B cell (primary cell): ENCODE results near the gene DNAJB2. TPM values are rescaled to one million over a fixed set of nuclear protein-coding genes. Genes with fewer than 3 reads are reported as not detected.

Source experiments
- ATAC-seq: fragments of 200-7000 bp; cut with Tn5 transposase; one replicate; pipeline ENCODE4 v1.10.0; 2021; ENCODE audit warnings: low read depth, mild to moderate bottlenecking, moderate number of reproducible peaks, moderate library complexity
- CTCF ChIA-PET: fragments of 350-600 bp; sonication (Branson Sonifier 250); formaldehyde crosslinking; loops from one replicate; lab custom pipeline; 2021; ENCODE audit warnings: antibody characterized with exemption, inconsistent platforms; lab: Charles Lee
- POLR2A ChIA-PET: fragments of 350-600 bp; sonication (Branson Sonifier 250); formaldehyde crosslinking; loops from one replicate; lab custom pipeline; 2021; ENCODE audit warnings: antibody characterized with exemption; lab: Charles Lee
- DNase-seq: peaks from one replicate; pipeline ENCODE4 v3.0.0; 2013
- H2AFZ ChIP-seq: 2 replicates; pipeline ENCODE4 v1.6.1; 2012; ENCODE audit warnings: mild to moderate bottlenecking, low read depth, low read length; ENCODE audit not compliant: insufficient read depth, poor library complexity, severe bottlenecking
- H3K27ac ChIP-seq, 2 donors: 1 replicate in 1 of 2; 2 replicates in 1 of 2; pipeline ENCODE4 v1.5.1; 2012 to 2013; ENCODE audit warnings: low read length in 2 of 2, mild to moderate bottlenecking in 2 of 2, moderate library complexity in 1 of 2
- H3K27me3 ChIP-seq, 4 experiments: fragments of 200-600 bp in 1 of 4; sonication (generic) in 1 of 4; replicated peaks in 1 of 4; 1 replicate in 2 of 4; 2 replicates in 2 of 4; pipeline versions ENCODE4 v1.6.1 to v1.7.0; 2013 to 2016; ENCODE audit warnings: low read length in 3 of 4, mild to moderate bottlenecking in 2 of 4, mixed read lengths in 1 of 4, moderate library complexity in 1 of 4; ENCODE audit not compliant: insufficient read depth in 4 of 4, control insufficient read depth in 3 of 4; ENCODE audit errors: control extremely low read depth in 1 of 4
- H3K36me3 ChIP-seq, 2 experiments: replicated peaks in 1 of 2; 1 replicate in 1 of 2; 2 replicates in 1 of 2; pipeline versions ENCODE4 v1.6.1 to v1.7.1; 2013; ENCODE audit warnings: low read length in 1 of 2; ENCODE audit not compliant: insufficient read depth in 2 of 2, control insufficient read depth in 1 of 2; ENCODE audit errors: control extremely low read depth in 1 of 2, extremely low read depth in 1 of 2
- H3K4me1 ChIP-seq, 2 donors: fragments of 200-600 bp in 1 of 2; sonication (generic) in 1 of 2; 1 replicate in 1 of 2; 2 replicates in 1 of 2; pipeline versions ENCODE4 v1.5.1 to v1.6.1; 2013 to 2017; ENCODE audit warnings: low read length in 2 of 2; ENCODE audit not compliant: control insufficient read depth in 2 of 2, insufficient read depth in 2 of 2
- H3K4me2 ChIP-seq: replicated peaks from 2 replicates; pipeline ENCODE3; 2012; ENCODE audit warnings: mild to moderate bottlenecking, low read depth, low read length; ENCODE audit not compliant: poor library complexity, severe bottlenecking
- H3K4me3 ChIP-seq, 5 experiments: fragments of 200-600 bp in 1 of 5; sonication (generic) in 1 of 5; 1 replicate in 3 of 5; 2 replicates in 2 of 5; pipeline versions ENCODE4 v1.5.1 to v1.7.0; 2011 to 2016; ENCODE audit warnings: low read length in 4 of 5, mild to moderate bottlenecking in 4 of 5, low read depth in 2 of 5, control low read depth in 1 of 5, moderate library complexity in 1 of 5; ENCODE audit not compliant: insufficient read depth in 1 of 5; ENCODE audit errors: control extremely low read depth in 1 of 5, extremely low read depth in 1 of 5
- H3K79me2 ChIP-seq: fragments of 200-600 bp; sonication (generic); one replicate; pipeline ENCODE4 v1.6.0; 2016; ENCODE audit warnings: low read length; ENCODE audit not compliant: control insufficient read depth, insufficient read depth
- H3K9ac ChIP-seq: fragments of 200-600 bp; sonication (generic); 2 replicates; pipeline ENCODE4 v1.6.1; 2017; ENCODE audit warnings: mild to moderate bottlenecking, low read length, moderate library complexity
- H3K9me3 ChIP-seq, 3 donors: one replicate each; pipeline versions ENCODE4 v1.6.1 to v1.7.1; 2013; ENCODE audit warnings: low read length in 2 of 3; ENCODE audit not compliant: control insufficient read depth in 2 of 3, insufficient read depth in 1 of 3; ENCODE audit errors: control extremely low read depth in 1 of 3
- H4K20me1 ChIP-seq: 2 replicates; pipeline ENCODE4 v1.6.0; 2012; ENCODE audit warnings: mild to moderate bottlenecking, low read length; ENCODE audit not compliant: insufficient read depth, control insufficient read depth, poor library complexity, severe bottlenecking
- H3K27ac Mint-ChIP-seq: one replicate; pipeline ENCODE4 v1.8.0; 2021; ENCODE audit warnings: mixed read lengths
- H3K27me3 Mint-ChIP-seq: one replicate; pipeline ENCODE4 v1.8.0; 2021; ENCODE audit warnings: mixed read lengths
- H3K4me1 Mint-ChIP-seq: one replicate; pipeline ENCODE4 v1.8.0; 2021; ENCODE audit warnings: mixed read lengths
- H3K4me3 Mint-ChIP-seq: one replicate; pipeline ENCODE4 v1.8.0; 2021; ENCODE audit warnings: mixed read lengths
- H3K9me3 Mint-ChIP-seq: one replicate; pipeline ENCODE4 v1.8.0; 2022; ENCODE audit warnings: mixed read lengths; ENCODE audit not compliant: insufficient read depth
- CTCF ChIP-seq: fragments of 200-600 bp; IDR thresholded peaks from one replicate; pipeline ENCODE4 v1.8.0; 2022; ENCODE audit warnings: antibody characterized with exemption, mild to moderate bottlenecking
- EZH2 ChIP-seq: IDR thresholded peaks from 2 replicates; pipeline ENCODE4 v1.6.1; 2012; ENCODE audit warnings: borderline replicate concordance, low read depth, mild to moderate bottlenecking, moderate library complexity, low read length; ENCODE audit not compliant: insufficient read depth, poor library complexity, severe bottlenecking
- WGBS: methylation state at CpG from one replicate; pipeline ENCODE4 v1.1.5; 2013; ENCODE audit warnings: missing lambda C conversion rate; ENCODE audit not compliant: insufficient coverage; 5-methylcytosine and 5-hydroxymethylcytosine counted together
- intact Hi-C: fragments of 100-400 bp; cut with micrococcal nuclease; formaldehyde crosslinking; loops from one replicate; pipeline ENCODE4 v1.10.0; 2022
- polyA plus RNA-seq: library from polyadenylated mRNA; depleted of rRNA; stranded (reverse); fragments of >200 nt; gene quantifications from 2 replicates; pipeline ENCODE4 v1.2.3, GENCODE V29; 2012
- total RNA-seq, 2 donors: library from RNA; stranded (reverse); fragments of 120-200 nt in 1 of 2; gene quantifications; 1 replicate in 1 of 2; 2 replicates in 1 of 2; pipeline versions ENCODE4 v1.2.3 to v1.2.4, GENCODE V29; 2013 to 2022

DNAJB2 gene
- total and polyA plus RNA-seq, 2 donors (not counting 1 experiment from before 2014, with no cell fraction given): 127 to 184 TPM

- intact Hi-C loops: loop anchor here (1.0 kb wide), 1 partner anchor 20 kb away; the partner anchor contains the start of genes ANKZF1 and ATG9A
- Histone ChIP-seq H3K27me3 (no peaks in the 10 kb centered on the region), H2AFZ (no peak overlapping the region), H3K4me1 (peaks cover 73 to 80% of the 10 kb centered on the region in 2 donors), H3K79me2 (peaks cover 84% of the 10 kb centered on the region), H3K27ac (peak overlapping the region; percentile 75 to 92), H3K9ac (peak overlapping the region; percentile 59), H3K9me3 (no peaks in the 10 kb centered on the region), H3K4me2 (peak overlapping the region; percentile 93), H3K36me3 (peaks cover 2 to 35% of the 10 kb centered on the region in 2 experiments), H3K4me3 (peak overlapping the region; percentile 8 to 53 (median 38)), H4K20me1 (peaks cover 22% of the 10 kb centered on the region)
- H3K27ac Mint-ChIP-seq: peak overlapping the region; percentile 96
- H3K9me3 Mint-ChIP-seq: no peaks in the 10 kb centered on the region
- H3K4me3 Mint-ChIP-seq: peak overlapping the region; percentile 87
- H3K27me3 Mint-ChIP-seq: no peaks in the 10 kb centered on the region
- H3K4me1 Mint-ChIP-seq: peaks cover 82% of the 10 kb centered on the region
- CTCF ChIA-PET: interaction anchor here (1.0 to 6.8 kb wide), 13 partner anchors 9 to 372 kb away, joined by 3 to 69 read pairs (median 6); partner anchors contain the start of genes ANKZF1, ATG9A and DNAJB2
- 64% methylated on average over 2 of the region's 2 CpGs for WGBS
- TF ChIP-seq CTCF (no peak), EZH2 (no peak)
- POLR2A ChIA-PET: interaction anchor here (0.6 to 3.3 kb wide), 8 partner anchors 9 to 356 kb away, joined by 3 to 39 read pairs (median 10); partner anchors contain the start of genes ABCB6, ANKZF1, ATG9A and CNPPD1
- no peak for DNase-seq
- no peak for ATAC-seq
Measured at GRCh38 chr2:219248845-219249202, 30.3 kb upstream of the DNAJB2 start.
